ENCODE results near the gene SLC25A34.

Gene SLC25A34

GRCh38 chr1:15757575-15758342 is 21.7 kb downstream of the SLC25A34 start:
- no peaks in the 10 kb centered on the region for H3K9me2 ChIP-seq (replicated peaks; ENCODE audit: control insufficient read depth, low read length)
- no peaks in the 10 kb centered on the region for H4K20me1 ChIP-seq (ENCODE audit: control insufficient read depth, insufficient read depth, low read depth, low read length)
- no peak overlapping the region for H3K27ac ChIP-seq (ENCODE audit: low read depth, low read length)
- H3K4me3 ChIP-seq (ENCODE audit: low read length) = no peak overlapping the region
- no peak overlapping the region for H3K4me2 ChIP-seq (ENCODE audit: low read length)
- no peaks in the 10 kb centered on the region for H3F3A ChIP-seq (ENCODE audit: control insufficient read depth, insufficient read depth)
- no peaks in the 10 kb centered on the region for H3K4me1 ChIP-seq (ENCODE audit: control insufficient read depth, low read length)
- TF ChIP-seq CTCF (IDR thresholded peaks at IDR 0.05; ENCODE audit: low read depth, low read length, poor library complexity, severe bottlenecking) (no peak), EZH2phosphoT487 (IDR thresholded peaks at IDR 0.05; ENCODE audit: borderline replicate concordance, low read length) (peak; percentile 76)
- peaks cover 48% of the 10 kb centered on the region for H3K27me3 ChIP-seq (ENCODE audit: control insufficient read depth, low read length)
- H3K36me3 ChIP-seq (ENCODE audit: control insufficient read depth, low read length) = no peaks in the 10 kb centered on the region
- no peaks in the 10 kb centered on the region for H3K9me3 ChIP-seq (ENCODE audit: control insufficient read depth, insufficient read depth, low read length)
- H3K79me2 ChIP-seq (ENCODE audit: control insufficient read depth, low read length) = no peaks in the 10 kb centered on the region

- H3K9me3 ChIP-seq (ENCODE audit: control insufficient read depth, insufficient read depth, low read length) = no peaks in the 10 kb centered on the region
- no peaks in the 10 kb centered on the region for H3K9me2 ChIP-seq (replicated peaks; ENCODE audit: control insufficient read depth, low read length)
- no peaks in the 10 kb centered on the region for H3F3A ChIP-seq (ENCODE audit: control insufficient read depth, insufficient read depth)
- H3K4me1 ChIP-seq (ENCODE audit: control insufficient read depth, low read length) = no peaks in the 10 kb centered on the region
- H3K4me2 ChIP-seq (ENCODE audit: low read length) = no peak within 1 kb of the TSS
- no peak within 1 kb of the TSS for H3K27ac ChIP-seq (ENCODE audit: low read depth, low read length)
- TF ChIP-seq EZH2phosphoT487 (IDR thresholded peaks at IDR 0.05; ENCODE audit: borderline replicate concordance, low read length) (no peak), CTCF (IDR thresholded peaks at IDR 0.05; ENCODE audit: low read depth, low read length, poor library complexity, severe bottlenecking) (no peak)
- H3K79me2 ChIP-seq (ENCODE audit: control insufficient read depth, low read length) = no peaks in the 10 kb centered on the region
- no peak within 1 kb of the TSS for H3K4me3 ChIP-seq (ENCODE audit: low read length)
- no peaks in the 10 kb centered on the region for H4K20me1 ChIP-seq (ENCODE audit: control insufficient read depth, insufficient read depth, low read depth, low read length)
- peaks cover 48% of the 10 kb centered on the region for H3K27me3 ChIP-seq (ENCODE audit: control insufficient read depth, low read length)
- no peaks in the 10 kb centered on the region for H3K36me3 ChIP-seq (ENCODE audit: control insufficient read depth, low read length)
Observed at GRCh38 chr1:15758343-15758931, 22.4 kb downstream of the SLC25A34 start, which contains the start of gene FBLIM1. FBLIM1 (plus strand) TSS chr1:15758795; CDS start chr1:15764984, 6,189 bp downstream.

GRCh38 chr1:15758953-15759661 is 23.0 kb downstream of the SLC25A34 start:
- H3K79me2 ChIP-seq (ENCODE audit: control insufficient read depth, low read length) = no peaks in the 10 kb centered on the region
- H3K9me3 ChIP-seq (ENCODE audit: control insufficient read depth, insufficient read depth, low read length) = no peaks in the 10 kb centered on the region
- H3K4me2 ChIP-seq (ENCODE audit: low read length) = no peak overlapping the region
- H3K27ac ChIP-seq (ENCODE audit: low read depth, low read length) = no peak overlapping the region
- no peaks in the 10 kb centered on the region for H3K36me3 ChIP-seq (ENCODE audit: control insufficient read depth, low read length)
- H4K20me1 ChIP-seq (ENCODE audit: control insufficient read depth, insufficient read depth, low read depth, low read length) = no peaks in the 10 kb centered on the region
- no peaks in the 10 kb centered on the region for H3K9me2 ChIP-seq (replicated peaks; ENCODE audit: control insufficient read depth, low read length)
- no peak overlapping the region for H3K4me3 ChIP-seq (ENCODE audit: low read length)
- no peaks in the 10 kb centered on the region for H3F3A ChIP-seq (ENCODE audit: control insufficient read depth, insufficient read depth)
- no peaks in the 10 kb centered on the region for H3K4me1 ChIP-seq (ENCODE audit: control insufficient read depth, low read length)
- TF ChIP-seq CTCF (IDR thresholded peaks at IDR 0.05; ENCODE audit: low read depth, low read length, poor library complexity, severe bottlenecking) (no peak), EZH2phosphoT487 (IDR thresholded peaks at IDR 0.05; ENCODE audit: borderline replicate concordance, low read length) (0 out of 2 replicates have a peak, but pooled peaks have one; percentile 33)
- peaks cover 48% of the 10 kb centered on the region for H3K27me3 ChIP-seq (ENCODE audit: control insufficient read depth, low read length)

Measured in DOHH2 (cell line).